Pericardium fibroblast (primary cell): ENCODE results near the gene DLGAP3. TPM values are rescaled to one million over a fixed set of nuclear protein-coding genes. Genes with fewer than 3 reads are reported as not detected.

Experiments used
- total RNA-seq: library from RNA; depleted of rRNA; stranded (reverse); fragments of >200 nt; gene quantifications from 2 replicates; pipeline ENCODE4 v1.2.3, GENCODE V29; 2015

The DLGAP3 gene, protein sequence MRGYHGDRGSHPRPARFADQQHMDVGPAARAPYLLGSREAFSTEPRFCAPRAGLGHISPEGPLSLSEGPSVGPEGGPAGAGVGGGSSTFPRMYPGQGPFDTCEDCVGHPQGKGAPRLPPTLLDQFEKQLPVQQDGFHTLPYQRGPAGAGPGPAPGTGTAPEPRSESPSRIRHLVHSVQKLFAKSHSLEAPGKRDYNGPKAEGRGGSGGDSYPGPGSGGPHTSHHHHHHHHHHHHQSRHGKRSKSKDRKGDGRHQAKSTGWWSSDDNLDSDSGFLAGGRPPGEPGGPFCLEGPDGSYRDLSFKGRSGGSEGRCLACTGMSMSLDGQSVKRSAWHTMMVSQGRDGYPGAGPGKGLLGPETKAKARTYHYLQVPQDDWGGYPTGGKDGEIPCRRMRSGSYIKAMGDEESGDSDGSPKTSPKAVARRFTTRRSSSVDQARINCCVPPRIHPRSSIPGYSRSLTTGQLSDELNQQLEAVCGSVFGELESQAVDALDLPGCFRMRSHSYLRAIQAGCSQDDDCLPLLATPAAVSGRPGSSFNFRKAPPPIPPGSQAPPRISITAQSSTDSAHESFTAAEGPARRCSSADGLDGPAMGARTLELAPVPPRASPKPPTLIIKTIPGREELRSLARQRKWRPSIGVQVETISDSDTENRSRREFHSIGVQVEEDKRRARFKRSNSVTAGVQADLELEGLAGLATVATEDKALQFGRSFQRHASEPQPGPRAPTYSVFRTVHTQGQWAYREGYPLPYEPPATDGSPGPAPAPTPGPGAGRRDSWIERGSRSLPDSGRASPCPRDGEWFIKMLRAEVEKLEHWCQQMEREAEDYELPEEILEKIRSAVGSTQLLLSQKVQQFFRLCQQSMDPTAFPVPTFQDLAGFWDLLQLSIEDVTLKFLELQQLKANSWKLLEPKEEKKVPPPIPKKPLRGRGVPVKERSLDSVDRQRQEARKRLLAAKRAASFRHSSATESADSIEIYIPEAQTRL
- total RNA-seq: 0.12 TPM in 1 of 2 replicates, not detected in the other

DNA sequence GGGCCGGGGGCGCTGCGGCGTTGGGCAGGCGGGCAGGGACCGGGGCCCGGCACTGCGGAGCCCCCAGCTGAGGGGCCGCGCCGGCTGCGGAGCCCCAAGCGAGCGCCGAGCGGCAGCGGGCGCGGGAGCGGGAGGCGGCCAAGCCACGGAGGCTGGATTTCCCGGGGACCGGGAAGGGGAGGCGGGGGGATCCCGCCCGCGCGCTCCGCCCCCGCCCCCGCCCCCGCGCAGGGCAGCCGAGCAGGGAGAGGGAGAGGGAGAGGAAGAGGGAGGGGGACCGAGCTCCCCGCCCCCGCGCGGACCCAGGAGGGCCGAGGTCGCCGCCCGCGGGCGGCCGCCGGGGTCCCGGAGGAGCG lies at the start of gene DLGAP3:
DLGAP3 (minus strand) TSS at position 154 of the 356 bp plus-strand sequence. CDS start 24,267 bp downstream, outside the sequence.

DNA sequence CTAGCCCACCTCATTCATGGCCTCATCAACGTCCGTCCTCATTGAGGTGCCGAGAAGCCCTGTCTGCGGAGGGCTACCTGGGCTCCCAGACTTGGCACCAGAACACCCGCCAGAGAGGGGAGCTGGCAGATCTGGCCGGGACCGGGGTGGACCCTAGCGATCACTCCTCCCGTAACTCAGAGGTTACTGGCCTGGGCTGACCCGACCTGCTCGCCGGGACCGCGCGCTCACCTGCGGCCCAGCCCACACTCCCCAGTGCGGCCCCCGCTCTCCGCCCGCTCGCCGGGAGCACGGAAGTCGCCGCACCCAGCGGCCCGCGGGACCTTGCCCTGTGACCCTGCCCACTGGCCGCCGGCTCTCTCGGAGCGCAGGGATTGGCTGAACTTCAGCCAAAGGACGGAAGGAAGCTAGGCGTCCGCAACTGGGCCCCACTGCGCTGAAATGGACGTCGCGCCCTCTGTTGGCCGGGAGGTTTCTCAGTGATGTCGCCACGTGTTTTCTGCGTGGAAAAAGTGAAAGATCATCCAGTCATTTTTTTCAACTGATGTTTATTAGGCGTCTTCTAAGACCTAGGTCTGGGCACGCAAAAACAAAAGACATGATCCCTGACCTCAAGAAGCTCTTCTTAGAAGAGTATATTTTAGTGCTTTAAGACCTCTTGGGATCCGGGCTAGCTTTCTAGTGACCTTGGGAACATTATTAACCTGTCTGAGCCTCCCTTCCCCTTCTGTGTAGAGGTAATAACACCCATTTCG lies 69.8 kb downstream of the DLGAP3 start, which contains the start of gene SMIM12:
SMIM12 (minus strand) TSS at position 304 of the 755 bp plus-strand sequence. CDS start 3,772 bp downstream, outside the sequence.

Other genes with a start within 250 kb of the DLGAP3 start
- gene GJB5, start 174.6 kb downstream of the DLGAP3 start, total RNA-seq: not detected in 2 replicates
- not detected in 2 replicates for gene GJB4, start 169.9 kb downstream of the DLGAP3 start, total RNA-seq
- not detected in 2 replicates for gene GJB3, start 148.4 kb downstream of the DLGAP3 start, total RNA-seq
- 0.12 and 0.34 TPM in 2 replicates for gene GJA4, start 136.7 kb downstream of the DLGAP3 start, total RNA-seq
- gene SMIM12, start 69.9 kb downstream of the DLGAP3 start, total RNA-seq: 15.5 and 21.2 TPM in 2 replicates
- gene TMEM35B, start 55.7 kb upstream of the DLGAP3 start, total RNA-seq: 34.8 and 48.9 TPM in 2 replicates
- 8.5 and 23.4 TPM in 2 replicates for gene ZMYM6, start 102.3 kb upstream of the DLGAP3 start, total RNA-seq
- 6.1 and 7.8 TPM in 2 replicates for gene ZMYM1, start 149.7 kb upstream of the DLGAP3 start, total RNA-seq